Loucy (cell line): ENCODE data around the gene RETREG2.
"Not testable (repeated sequence)": the region's sequence is repeated elsewhere in the genome, so short reads cannot be mapped to it uniquely, and the experiment has no call there.

Experiments used
- H2AFZ ChIP-seq: fragments of 200-600 bp; sonication (generic); 2 replicates; pipeline ENCODE4 v1.6.0; 2016; ENCODE audit warnings: antibody characterized with exemption, mild to moderate bottlenecking, low read length, moderate library complexity
- H3F3A ChIP-seq: fragments of 200-600 bp; 2 replicates; pipeline ENCODE4 v1.6.0; 2016; ENCODE audit warnings: antibody characterized with exemption, low read depth, mild to moderate bottlenecking
- H3K27me3 ChIP-seq: fragments of 200-600 bp; sonication (generic); 2 replicates; pipeline ENCODE4 v1.6.1; 2014; ENCODE audit warnings: low read length, mild to moderate bottlenecking; ENCODE audit not compliant: insufficient read depth, poor library complexity, severe bottlenecking
- H3K36me3 ChIP-seq: fragments of 200-600 bp; sonication (generic); 2 replicates; pipeline ENCODE4 v1.6.1; 2016; ENCODE audit warnings: low read length; ENCODE audit not compliant: insufficient read depth
- H3K4me1 ChIP-seq: fragments of 200-600 bp; sonication (generic); 2 replicates; pipeline ENCODE4 v1.5.1; 2014; ENCODE audit warnings: low read length, mild to moderate bottlenecking; ENCODE audit not compliant: insufficient read depth, poor library complexity, severe bottlenecking
- H3K4me2 ChIP-seq: fragments of 200-600 bp; sonication (generic); 2 replicates; pipeline ENCODE4 v1.6.0; 2014; ENCODE audit warnings: antibody characterized with exemption, low read length, low read depth, mild to moderate bottlenecking; ENCODE audit not compliant: poor library complexity, severe bottlenecking
- H3K4me3 ChIP-seq: fragments of 200-600 bp; sonication (generic); 2 replicates; pipeline ENCODE4 v1.5.1; 2014; ENCODE audit warnings: low read length, mild to moderate bottlenecking, mixed read lengths; ENCODE audit not compliant: poor library complexity, severe bottlenecking
- H3K79me2 ChIP-seq: fragments of 200-600 bp; sonication (generic); 2 replicates; pipeline ENCODE4 v1.6.1; 2014; ENCODE audit warnings: low read length; ENCODE audit not compliant: insufficient read depth
- H3K9ac ChIP-seq: fragments of 200-600 bp; sonication (generic); 2 replicates; pipeline ENCODE4 v1.6.0; 2014; ENCODE audit warnings: mild to moderate bottlenecking, low read depth, low read length, moderate library complexity; ENCODE audit not compliant: poor library complexity, severe bottlenecking
- H3K9me2 ChIP-seq: fragments of 200-600 bp; sonication (generic); replicated peaks from 2 replicates; pipeline ENCODE4 v1.6.1; 2016; ENCODE audit warnings: low read depth, low read length, mixed read lengths
- H3K9me3 ChIP-seq: fragments of 200-600 bp; sonication (generic); 2 replicates; pipeline ENCODE4 v1.6.1; 2014; ENCODE audit warnings: mild to moderate bottlenecking, antibody characterized with exemption, low read length, low read depth; ENCODE audit not compliant: insufficient read depth
- H4K20me1 ChIP-seq: fragments of 200-600 bp; sonication (generic); 2 replicates; pipeline ENCODE4 v1.6.0; 2014; ENCODE audit warnings: antibody characterized with exemption, low read length, mild to moderate bottlenecking; ENCODE audit not compliant: insufficient read depth, poor library complexity, severe bottlenecking
- CTCF ChIP-seq: fragments of 200-600 bp; sonication (generic); conservative IDR thresholded peaks from 2 replicates; pipeline ENCODE4 v1.5.1; 2014; ENCODE audit warnings: mild to moderate bottlenecking, antibody characterized with exemption, low read length
- EZH2phosphoT487 ChIP-seq: fragments of 200-600 bp; IDR thresholded peaks from 2 replicates; pipeline ENCODE4 v1.6.1; 2018; ENCODE audit warnings: antibody characterized with exemption, mild to moderate bottlenecking, moderate library complexity, borderline replicate concordance

Gene RETREG2

GRCh38 chr2:219197388-219197787, 19.3 kb downstream of the RETREG2 start:
- Histone ChIP-seq H3K4me3 (no peak overlapping the region), H2AFZ (no peak overlapping the region), H3K27me3 (no peaks in the 10 kb centered on the region), H3K4me2 (no peak overlapping the region), H3K36me3 (no peaks in the 10 kb centered on the region), H4K20me1 (no peaks in the 10 kb centered on the region), H3F3A (peaks cover 3% of the 10 kb centered on the region; the same call in 1 of the 2 replicates), H3K4me1 (peaks cover 11% of the 10 kb centered on the region), H3K9me2 (no peaks in the 10 kb centered on the region), H3K9me3 (peaks cover 4% of the 10 kb centered on the region; the same call in 1 of the 2 replicates), H3K79me2 (no peaks in the 10 kb centered on the region), H3K9ac (no peak overlapping the region)
- TF ChIP-seq EZH2phosphoT487, result no peak
- TF ChIP-seq CTCF, result no peak

- Histone ChIP-seq H3K4me2 (peak overlapping the region; percentile 65), H3K9ac (peak overlapping the region; percentile 59), H3K9me3 (peaks cover 4% of the 10 kb centered on the region; the same call in 1 of the 2 replicates), H3F3A (peaks cover 3% of the 10 kb centered on the region; the same call in 1 of the 2 replicates), H3K36me3 (no peaks in the 10 kb centered on the region), H2AFZ (no peak overlapping the region), H3K4me3 (peak overlapping the region; percentile 71), H4K20me1 (no peaks in the 10 kb centered on the region), H3K9me2 (no peaks in the 10 kb centered on the region), H3K27me3 (no peaks in the 10 kb centered on the region), H3K79me2 (no peaks in the 10 kb centered on the region), H3K4me1 (peaks cover 11% of the 10 kb centered on the region)
- no peak for TF ChIP-seq CTCF
- TF ChIP-seq EZH2phosphoT487, result no peak
Observed at GRCh38 chr2:219198974-219199373, 20.9 kb downstream of the RETREG2 start.

GRCh38 chr2:219199470-219200211, 21.6 kb downstream of the RETREG2 start:
- H2AFZ ChIP-seq, result no peak overlapping the region
- H3K4me2 ChIP-seq, result peak overlapping the region; percentile 65
- no peaks in the 10 kb centered on the region for H4K20me1 ChIP-seq
- H3K27me3 ChIP-seq, result no peaks in the 10 kb centered on the region
- no peaks in the 10 kb centered on the region for H3K9me2 ChIP-seq
- peak overlapping the region; percentile 59 for H3K9ac ChIP-seq
- H3K79me2 ChIP-seq, result no peaks in the 10 kb centered on the region
- no peak for TF ChIP-seq EZH2phosphoT487
- TF ChIP-seq CTCF, result no peak
- H3F3A ChIP-seq, result peaks cover 3% of the 10 kb centered on the region; the same call in 1 of the 2 replicates
- H3K4me3 ChIP-seq, result peak overlapping the region; percentile 71
- H3K9me3 ChIP-seq, result peaks cover 7% of the 10 kb centered on the region; the same call in 1 of the 2 replicates
- H3K36me3 ChIP-seq, result no peaks in the 10 kb centered on the region
- H3K4me1 ChIP-seq, result peaks cover 11% of the 10 kb centered on the region

- Histone ChIP-seq H3K9ac (peak overlapping the region; percentile 59), H3K4me3 (peak overlapping the region; percentile 71), H2AFZ (0 out of 2 replicates have a peak overlapping the region, but pooled peaks have one; percentile 50), H3K4me1 (peaks cover 12% of the 10 kb centered on the region), H3K4me2 (peak overlapping the region; percentile 65)
- H4K20me1 ChIP-seq, H3K9me3 ChIP-seq, H3F3A ChIP-seq, H3K27me3 ChIP-seq, H3K9me2 ChIP-seq, H3K36me3 ChIP-seq, H3K79me2 ChIP-seq: not testable (repeated sequence)
Observed at GRCh38 chr2:219200502-219201326, 22.6 kb downstream of the RETREG2 start.

- H2AFZ ChIP-seq, H3K4me2 ChIP-seq, H3K9me3 ChIP-seq, H3K36me3 ChIP-seq, H3K27me3 ChIP-seq, H3K9me2 ChIP-seq, H3K9ac ChIP-seq, H4K20me1 ChIP-seq, H3K79me2 ChIP-seq, H3F3A ChIP-seq, H3K4me3 ChIP-seq: not testable (repeated sequence)
- peaks cover 16% of the 10 kb centered on the region for H3K4me1 ChIP-seq
Observed at GRCh38 chr2:219201331-219201730, 23.3 kb downstream of the RETREG2 start.
